Common myeloid progenitor, CD34-positive (primary cell): ENCODE data around the gene MEGF11.

Experiments used
- CTCF ChIA-PET: fragments of 350-600 bp; sonication (Branson Sonifier 250); formaldehyde crosslinking; loops from one replicate; lab custom pipeline; 2021; ENCODE audit warnings: antibody characterized with exemption; lab: Charles Lee
- POLR2A ChIA-PET: fragments of 350-600 bp; sonication (Branson Sonifier 250); formaldehyde crosslinking; loops from one replicate; lab custom pipeline; 2021; ENCODE audit warnings: antibody characterized with exemption; lab: Charles Lee
- DNase-seq, 3 donors: peaks; one replicate each; pipeline versions ENCODE4 v3.0.0 to v3.0.0-alpha.2; 2013
- H3K27ac ChIP-seq, 2 experiments: 1 replicate in 1 of 2; 2 replicates in 1 of 2; pipeline ENCODE4 v1.7.0; 2013; ENCODE audit warnings: inconsistent platforms in 2 of 2, low read length in 2 of 2, mild to moderate bottlenecking in 2 of 2, low read depth in 1 of 2, moderate library complexity in 1 of 2; ENCODE audit not compliant: severe bottlenecking in 2 of 2, insufficient read depth in 1 of 2, poor library complexity in 1 of 2
- H3K27me3 ChIP-seq, 5 experiments: replicated peaks in 2 of 5; 1 replicate in 3 of 5; 2 replicates in 2 of 5; pipeline versions ENCODE4 v1.6.1 to v1.7.0; 2013; ENCODE audit warnings: low read length in 4 of 5, mild to moderate bottlenecking in 2 of 5, moderate library complexity in 2 of 5, inconsistent platforms in 1 of 5; ENCODE audit not compliant: insufficient read depth in 5 of 5, control insufficient read depth in 4 of 5
- H3K36me3 ChIP-seq, 4 experiments: 1 replicate in 2 of 4; 2 replicates in 2 of 4; pipeline versions ENCODE4 v1.6.1 to v1.7.0; 2013; ENCODE audit warnings: low read length in 3 of 4, control low read depth in 1 of 4, mild to moderate bottlenecking in 1 of 4; ENCODE audit not compliant: control insufficient read depth in 4 of 4, insufficient read depth in 4 of 4
- H3K4me1 ChIP-seq, 4 experiments: 1 replicate in 3 of 4; 2 replicates in 1 of 4; pipeline versions ENCODE4 v1.6.1 to v1.7.1; 2013; ENCODE audit warnings: low read length in 3 of 4, mild to moderate bottlenecking in 3 of 4, control low read depth in 1 of 4, inconsistent platforms in 1 of 4, moderate library complexity in 1 of 4; ENCODE audit not compliant: control insufficient read depth in 4 of 4, insufficient read depth in 4 of 4; ENCODE audit errors: control extremely low read depth in 1 of 4
- H3K4me3 ChIP-seq, 7 experiments: 1 replicate in 4 of 7; 2 replicates in 3 of 7; pipeline versions ENCODE4 v1.5.1 to v1.7.0; 2013; ENCODE audit warnings: mild to moderate bottlenecking in 7 of 7, low read length in 6 of 7, moderate library complexity in 6 of 7, inconsistent platforms in 2 of 7, low read depth in 2 of 7, control low read depth in 1 of 7; ENCODE audit not compliant: insufficient read depth in 4 of 7, control insufficient read depth in 1 of 7; ENCODE audit errors: extremely low read depth in 1 of 7
- H3K9me3 ChIP-seq, 5 experiments: 1 replicate in 4 of 5; 2 replicates in 1 of 5; pipeline versions ENCODE4 v1.6.1 to v1.7.1; 2013; ENCODE audit warnings: low read length in 4 of 5, mild to moderate bottlenecking in 2 of 5, inconsistent platforms in 1 of 5, low read depth in 1 of 5, moderate library complexity in 1 of 5; ENCODE audit not compliant: control insufficient read depth in 4 of 5, insufficient read depth in 2 of 5; ENCODE audit errors: control extremely low read depth in 1 of 5
- WGBS: methylation state at CpG from one replicate; pipeline ENCODE4 v1.1.5; 2013; ENCODE audit not compliant: insufficient coverage; 5-methylcytosine and 5-hydroxymethylcytosine counted together

The MEGF11 gene

DNA sequence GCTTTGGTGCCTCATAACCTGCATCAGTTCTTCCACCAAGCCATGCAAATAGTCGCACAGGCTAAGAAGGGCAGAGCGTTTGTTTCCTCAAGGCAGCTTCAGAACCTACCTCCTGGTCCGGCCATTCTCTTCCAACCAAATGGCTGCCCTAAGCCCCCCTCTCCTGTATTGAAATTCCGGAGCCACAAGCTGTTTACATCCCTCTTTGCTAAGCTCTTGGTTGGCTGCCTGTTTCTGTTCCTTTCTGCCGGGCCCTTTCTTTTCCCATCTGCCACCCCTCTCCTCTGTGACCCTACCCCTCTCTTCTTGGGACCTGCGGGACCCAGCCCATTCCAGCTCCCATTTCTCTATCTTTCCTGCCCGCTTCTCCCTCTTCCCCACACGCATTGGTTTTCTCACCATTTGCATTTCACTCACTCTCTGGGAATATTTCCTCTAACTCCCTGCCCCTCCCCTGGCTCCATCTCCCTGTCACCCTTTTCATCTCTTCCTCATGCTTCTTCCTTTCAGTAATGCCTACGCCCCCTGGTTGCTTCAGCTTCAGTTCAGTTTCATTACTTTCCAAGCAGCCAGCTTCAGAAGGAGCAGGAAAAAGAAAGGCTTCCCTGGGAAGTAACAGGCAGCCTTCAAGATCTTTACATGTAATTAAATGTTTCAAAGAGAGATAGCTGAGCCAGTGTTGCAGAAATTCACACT lies 270.8 kb downstream of the MEGF11 start:
- H3K4me3 ChIP-seq, result peak overlapping the region in 5 of 7 experiments; percentile 30 to 79 (median 50)
- peak in 1 of 3 donors; percentile 11 for DNase-seq
- WGBS, result 25% methylated on average over 8 of the region's 9 CpGs
- CTCF ChIA-PET, result interaction anchor here (0.6 to 2.9 kb wide), 2 partner anchors 9 to 79 kb away, joined by 3 to 9 read pairs; no protein-coding TSS in a partner anchor
- H3K27me3 ChIP-seq, result peaks cover 0 to 38% (median 28%) of the 10 kb centered on the region in 5 experiments
- peaks cover 0 to 10% (median 2%) of the 10 kb centered on the region in 4 experiments for H3K4me1 ChIP-seq
- POLR2A ChIA-PET, result no interaction called here
- H3K27ac ChIP-seq, result no peak overlapping the region
- no peaks in the 10 kb centered on the region for H3K36me3 ChIP-seq
- H3K9me3 ChIP-seq, result no peaks in the 10 kb centered on the region

- ChIA-PET CTCF (interaction anchor here (2.9 kb wide), 1 partner anchor 9 kb away, joined by 9 read pairs; no protein-coding TSS in a partner anchor), POLR2A (no interaction called here)
- Histone ChIP-seq H3K9me3 (no peaks in the 10 kb centered on the region), H3K36me3 (no peaks in the 10 kb centered on the region), H3K4me1 (peaks cover 0 to 10% (median 2%) of the 10 kb centered on the region in 4 experiments), H3K27ac (no peak overlapping the region), H3K27me3 (peaks cover 0 to 38% (median 26%) of the 10 kb centered on the region in 5 experiments), H3K4me3 (peak overlapping the region in 6 of 7 experiments; percentile 30 to 79 (median 45))
- peak; percentile 57 to 87 (median 81) for DNase-seq
- WGBS, result 1% methylated on average over 33 of the region's 42 CpGs
These were observed 271.5 kb downstream of the MEGF11 start for GRCh38 chr15:65981837-65982626.

DNA sequence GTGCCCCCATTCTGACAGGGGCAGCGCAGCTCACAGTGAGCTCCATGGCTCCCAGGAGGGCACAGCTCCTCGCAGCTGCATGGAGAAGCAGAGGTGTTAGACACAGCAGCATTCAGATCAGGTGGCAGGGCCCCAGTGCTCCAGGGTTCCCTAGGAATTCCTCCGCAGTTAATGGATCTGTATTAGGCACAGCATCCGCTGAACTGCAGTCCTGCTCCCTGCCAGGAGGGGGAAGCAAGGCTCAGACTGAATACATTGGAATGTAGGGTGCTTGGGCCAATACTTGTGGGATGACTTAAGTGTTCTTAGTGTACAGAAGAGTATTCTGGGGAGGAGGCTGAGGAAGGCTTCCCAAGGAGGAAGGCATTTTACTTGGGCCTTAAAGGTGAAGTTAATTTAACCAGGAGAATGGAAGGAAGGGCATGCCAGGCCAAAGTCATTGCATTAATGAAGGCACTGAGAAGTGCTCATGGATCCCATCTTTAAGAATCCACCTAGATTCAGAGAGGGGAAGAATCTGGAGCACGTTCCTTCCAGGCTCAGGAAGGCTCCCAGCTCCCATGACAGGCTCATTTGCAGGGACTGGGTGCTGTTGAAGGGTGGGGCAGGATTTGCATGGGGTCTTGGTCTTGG lies 272.6 kb downstream of the MEGF11 start:
- Histone ChIP-seq H3K9me3 (no peaks in the 10 kb centered on the region), H3K4me1 (peaks cover 0 to 10% (median 2%) of the 10 kb centered on the region in 4 experiments), H3K36me3 (no peaks in the 10 kb centered on the region), H3K4me3 (no peak overlapping the region), H3K27ac (no peak overlapping the region), H3K27me3 (peaks cover 0 to 28% (median 25%) of the 10 kb centered on the region in 5 experiments)
- ChIA-PET POLR2A (no interaction called here), CTCF (interaction anchor here (1.3 to 2.9 kb wide), 2 partner anchors 8 to 10 kb away, joined by 3 to 9 read pairs; no protein-coding TSS in a partner anchor)
- 72% methylated on average over 5 of the region's 5 CpGs for WGBS
- DNase-seq, result peak; percentile 29 to 40 (median 36)

DNA sequence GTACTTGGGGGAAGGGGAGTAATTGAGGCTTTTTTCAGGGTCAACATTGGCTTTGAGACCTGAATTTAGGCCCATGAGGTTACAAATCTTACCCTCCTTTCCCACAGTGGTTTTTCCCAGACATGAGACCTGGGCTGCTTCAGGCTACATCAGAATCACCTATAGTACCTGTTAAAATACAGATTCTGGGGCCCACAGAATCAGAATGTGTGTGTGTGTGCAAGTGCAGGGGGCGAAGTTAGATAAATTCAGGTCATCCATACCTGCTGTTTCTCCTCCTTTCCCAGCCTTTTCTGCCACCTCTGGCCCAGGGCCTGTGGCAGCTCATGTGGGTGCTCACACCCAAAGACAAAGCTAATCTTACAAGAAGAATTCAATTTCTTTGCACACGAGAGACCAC lies 273.7 kb downstream of the MEGF11 start:
- H3K27me3 ChIP-seq, result peaks cover 0 to 29% (median 21%) of the 10 kb centered on the region in 5 experiments
- ChIA-PET CTCF (interaction anchor here (1.3 to 1.6 kb wide), 2 partner anchors 9 to 16 kb away, joined by 3 read pairs; no protein-coding TSS in a partner anchor), POLR2A (no interaction called here)
- H3K36me3 ChIP-seq, result no peaks in the 10 kb centered on the region
- H3K4me1 ChIP-seq, result peaks cover 0 to 10% (median 2%) of the 10 kb centered on the region in 4 experiments
- DNase-seq, result no peak
- no peak overlapping the region for H3K4me3 ChIP-seq
- H3K9me3 ChIP-seq, result no peaks in the 10 kb centered on the region
- 100% methylated on average over 1 of the region's 2 CpGs for WGBS
- H3K27ac ChIP-seq, result no peak overlapping the region

DNA sequence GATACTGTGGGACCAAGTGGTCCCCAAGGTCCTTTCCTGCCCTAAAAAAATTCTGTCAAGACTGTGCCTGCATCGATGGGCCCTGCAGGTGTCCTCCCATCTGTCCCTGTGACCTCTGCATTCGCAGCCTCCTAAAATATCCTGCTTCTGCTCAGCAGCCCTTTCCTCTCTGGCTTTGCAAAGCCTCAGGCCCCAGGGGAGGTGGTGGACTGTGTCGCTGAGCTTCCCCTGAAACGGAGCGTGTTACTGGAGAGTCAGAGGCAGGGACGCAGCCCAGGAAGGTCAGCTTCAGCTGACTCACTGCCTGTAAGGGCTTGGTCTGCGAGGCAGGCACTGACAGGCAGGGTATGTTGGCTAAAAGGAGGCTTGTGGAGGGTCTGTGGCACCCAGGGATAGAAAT lies 274.2 kb downstream of the MEGF11 start:
- Histone ChIP-seq H3K4me1 (peaks cover 0 to 10% (median 2%) of the 10 kb centered on the region in 4 experiments), H3K27me3 (peaks cover 0 to 31% (median 21%) of the 10 kb centered on the region in 5 experiments), H3K9me3 (no peaks in the 10 kb centered on the region), H3K4me3 (no peak overlapping the region), H3K36me3 (no peaks in the 10 kb centered on the region), H3K27ac (no peak overlapping the region)
- ChIA-PET CTCF (interaction anchor here (1.3 to 1.6 kb wide), 2 partner anchors 16 to 18 kb away, joined by 3 to 7 read pairs; no protein-coding TSS in a partner anchor), POLR2A (no interaction called here)
- WGBS, result 92% methylated on average over 3 of the region's 7 CpGs
- no peak for DNase-seq

GRCh38 chr15:65978110-65978509 lies 275.4 kb downstream of the MEGF11 start:
- CTCF ChIA-PET, result interaction anchor here (1.3 kb wide), 1 partner anchor 17 kb away, joined by 7 read pairs; no protein-coding TSS in a partner anchor

More at GRCh38 chr15:65978110-65978509, 275.4 kb downstream of the MEGF11 start:
- peaks cover 0 to 30% (median 16%) of the 10 kb centered on the region in 5 experiments for H3K27me3 ChIP-seq
- no peak overlapping the region for H3K4me3 ChIP-seq
- H3K36me3 ChIP-seq, result no peaks in the 10 kb centered on the region
- DNase-seq, result no peak
- H3K4me1 ChIP-seq, result peaks cover 0 to 10% (median 2%) of the 10 kb centered on the region in 4 experiments
- no peak overlapping the region for H3K27ac ChIP-seq
- 100% methylated on average over 1 of the region's 1 CpG for WGBS
- no peaks in the 10 kb centered on the region for H3K9me3 ChIP-seq
- POLR2A ChIA-PET, result no interaction called here
